22Rv1 (cell line): Measurements from ENCODE around the gene SLAMF8.

ENCODE experiments used
- ZFX ChIP-seq: fragments of 450-650 bp; IDR thresholded peaks from 2 replicates; pipeline ENCODE4 v1.6.1; 2017; ENCODE audit warnings: antibody characterized with exemption, borderline replicate concordance
- TF ChIP-seq, protein P1 (sequence below): fragments of 450-650 bp; IDR thresholded peaks from 2 replicates; pipeline ENCODE4 v1.5.1; 2017; ENCODE audit warnings: mild to moderate bottlenecking

DNA sequence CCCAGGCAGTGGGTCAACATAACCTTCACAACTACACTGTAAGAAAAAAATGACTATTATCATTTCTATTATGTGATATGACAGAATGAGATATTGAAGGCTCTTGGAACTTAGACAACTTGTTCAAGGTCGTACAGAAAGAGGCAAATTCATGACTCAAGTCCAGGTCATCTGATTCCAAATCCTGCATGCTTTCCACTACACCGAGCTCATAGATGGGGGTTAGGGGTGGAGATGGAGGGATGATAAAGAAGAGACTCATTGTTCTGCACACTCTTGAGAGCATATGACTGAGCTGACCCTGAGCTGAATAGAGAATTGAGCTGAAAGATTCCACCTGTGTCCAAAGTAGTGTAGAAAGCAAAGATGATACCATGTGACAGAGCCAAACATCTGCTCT is 21.7 kb upstream of the SLAMF8 start:
- TF ChIP-seq, protein P1, sequence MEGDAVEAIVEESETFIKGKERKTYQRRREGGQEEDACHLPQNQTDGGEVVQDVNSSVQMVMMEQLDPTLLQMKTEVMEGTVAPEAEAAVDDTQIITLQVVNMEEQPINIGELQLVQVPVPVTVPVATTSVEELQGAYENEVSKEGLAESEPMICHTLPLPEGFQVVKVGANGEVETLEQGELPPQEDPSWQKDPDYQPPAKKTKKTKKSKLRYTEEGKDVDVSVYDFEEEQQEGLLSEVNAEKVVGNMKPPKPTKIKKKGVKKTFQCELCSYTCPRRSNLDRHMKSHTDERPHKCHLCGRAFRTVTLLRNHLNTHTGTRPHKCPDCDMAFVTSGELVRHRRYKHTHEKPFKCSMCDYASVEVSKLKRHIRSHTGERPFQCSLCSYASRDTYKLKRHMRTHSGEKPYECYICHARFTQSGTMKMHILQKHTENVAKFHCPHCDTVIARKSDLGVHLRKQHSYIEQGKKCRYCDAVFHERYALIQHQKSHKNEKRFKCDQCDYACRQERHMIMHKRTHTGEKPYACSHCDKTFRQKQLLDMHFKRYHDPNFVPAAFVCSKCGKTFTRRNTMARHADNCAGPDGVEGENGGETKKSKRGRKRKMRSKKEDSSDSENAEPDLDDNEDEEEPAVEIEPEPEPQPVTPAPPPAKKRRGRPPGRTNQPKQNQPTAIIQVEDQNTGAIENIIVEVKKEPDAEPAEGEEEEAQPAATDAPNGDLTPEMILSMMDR, result no peak
- TF ChIP-seq ZFX, result no peak
